Measurements from ENCODE around the gene DCST2. TPM values are rescaled to one million over a fixed set of nuclear protein-coding genes. Genes with fewer than 3 reads are reported as not detected.

DCST2 gene
- total and polyA plus RNA-seq, 9 of the 15 experiments (the other 6 are each of a cell fraction or from before 2014, with no cell fraction given), result 0.09 to 0.49 (median 0.11) TPM; not detected in 3

- TF ChIP-seq, protein P1, sequence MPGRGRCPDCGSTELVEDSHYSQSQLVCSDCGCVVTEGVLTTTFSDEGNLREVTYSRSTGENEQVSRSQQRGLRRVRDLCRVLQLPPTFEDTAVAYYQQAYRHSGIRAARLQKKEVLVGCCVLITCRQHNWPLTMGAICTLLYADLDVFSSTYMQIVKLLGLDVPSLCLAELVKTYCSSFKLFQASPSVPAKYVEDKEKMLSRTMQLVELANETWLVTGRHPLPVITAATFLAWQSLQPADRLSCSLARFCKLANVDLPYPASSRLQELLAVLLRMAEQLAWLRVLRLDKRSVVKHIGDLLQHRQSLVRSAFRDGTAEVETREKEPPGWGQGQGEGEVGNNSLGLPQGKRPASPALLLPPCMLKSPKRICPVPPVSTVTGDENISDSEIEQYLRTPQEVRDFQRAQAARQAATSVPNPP (IDR thresholded peaks at IDR 0.05; ENCODE audit: borderline replicate concordance, insufficient read depth, insufficient read length), result no peak
- TF ChIP-seq NFYB (IDR thresholded peaks at IDR 0.05; ENCODE audit: extremely low read depth, insufficient read length) (peak; percentile 4), SRF (CRISPR knock-in tag; IDR thresholded peaks at IDR 0.05) (0 out of 4 replicates have a peak, but pooled peaks of 1 of the 2 experiments have one; percentile 26), TGIF2 (CRISPR knock-in tag; IDR thresholded peaks at IDR 0.05) (no peak), FOXP1 (CRISPR knock-in tag; IDR thresholded peaks at IDR 0.05) (peak; percentile 75; the same call in 1 of the 2 replicates), TRIM24 (IDR thresholded peaks at IDR 0.05) (no peak), ERF (CRISPR knock-in tag; IDR thresholded peaks at IDR 0.05) (0 out of 2 replicates have a peak, but pooled peaks have one; percentile 57), SIN3B (IDR thresholded peaks at IDR 0.05; ENCODE audit: low read depth) (no peak), THRA (IDR thresholded peaks at IDR 0.05) (no peak), HNRNPLL (IDR thresholded peaks at IDR 0.05; ENCODE audit: low read depth, low read length, poor library complexity, severe bottlenecking) (peak; percentile 95), ARID2 (IDR thresholded peaks at IDR 0.05) (no peak), FOXK2 (conservative IDR thresholded peaks at IDR 0.05 in 1 of 2, IDR thresholded peaks at IDR 0.05 in 1 of 2; ENCODE audit: low read depth in 2 of 2) (peak; percentile 40 to 69; a peak in 3 of 4 replicates), ZNF217 (CRISPR knock-in tag; IDR thresholded peaks at IDR 0.05) (no peak), MTA1 (IDR thresholded peaks at IDR 0.05; ENCODE audit: borderline replicate concordance) (0 out of 2 replicates have a peak, but pooled peaks have one; percentile 19), RBM25 (IDR thresholded peaks at IDR 0.05; ENCODE audit: low read depth, low read length, severe bottlenecking) (no peak), ZNF133 (CRISPR knock-in tag; IDR thresholded peaks at IDR 0.05) (no peak)
- TF ChIP-seq, protein P2, sequence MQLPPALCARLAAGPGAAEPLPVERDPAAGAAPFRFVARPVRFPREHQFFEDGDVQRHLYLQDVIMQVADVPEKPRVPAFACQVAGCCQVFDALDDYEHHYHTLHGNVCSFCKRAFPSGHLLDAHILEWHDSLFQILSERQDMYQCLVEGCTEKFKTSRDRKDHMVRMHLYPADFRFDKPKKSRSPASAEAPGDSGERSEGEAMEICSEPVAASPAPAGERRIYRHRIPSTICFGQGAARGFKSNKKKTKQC (CRISPR knock-in tag; IDR thresholded peaks at IDR 0.05), result peak; percentile 73; the same call in 1 of the 2 replicates
- TF ChIP-seq, protein P3, sequence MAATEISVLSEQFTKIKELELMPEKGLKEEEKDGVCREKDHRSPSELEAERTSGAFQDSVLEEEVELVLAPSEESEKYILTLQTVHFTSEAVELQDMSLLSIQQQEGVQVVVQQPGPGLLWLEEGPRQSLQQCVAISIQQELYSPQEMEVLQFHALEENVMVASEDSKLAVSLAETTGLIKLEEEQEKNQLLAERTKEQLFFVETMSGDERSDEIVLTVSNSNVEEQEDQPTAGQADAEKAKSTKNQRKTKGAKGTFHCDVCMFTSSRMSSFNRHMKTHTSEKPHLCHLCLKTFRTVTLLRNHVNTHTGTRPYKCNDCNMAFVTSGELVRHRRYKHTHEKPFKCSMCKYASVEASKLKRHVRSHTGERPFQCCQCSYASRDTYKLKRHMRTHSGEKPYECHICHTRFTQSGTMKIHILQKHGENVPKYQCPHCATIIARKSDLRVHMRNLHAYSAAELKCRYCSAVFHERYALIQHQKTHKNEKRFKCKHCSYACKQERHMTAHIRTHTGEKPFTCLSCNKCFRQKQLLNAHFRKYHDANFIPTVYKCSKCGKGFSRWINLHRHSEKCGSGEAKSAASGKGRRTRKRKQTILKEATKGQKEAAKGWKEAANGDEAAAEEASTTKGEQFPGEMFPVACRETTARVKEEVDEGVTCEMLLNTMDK (IDR thresholded peaks at IDR 0.05; ENCODE audit: borderline replicate concordance, insufficient read depth, low read depth, low read length, poor library complexity, severe bottlenecking), result peak; percentile 54
- TF ChIP-seq, protein P4, sequence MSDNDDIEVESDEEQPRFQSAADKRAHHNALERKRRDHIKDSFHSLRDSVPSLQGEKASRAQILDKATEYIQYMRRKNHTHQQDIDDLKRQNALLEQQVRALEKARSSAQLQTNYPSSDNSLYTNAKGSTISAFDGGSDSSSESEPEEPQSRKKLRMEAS (CRISPR knock-in tag; IDR thresholded peaks at IDR 0.05), result peak; percentile 99
These were observed 37.4 kb upstream of the DCST2 start (continued) for GRCh38 chr1:155070721-155071569.

Data from K562 (cell line).